ENCODE data around the gene GUCY1A2.
"Not testable (repeated sequence)": the region's sequence is repeated elsewhere in the genome, so short reads cannot be mapped to it uniquely, and the experiment has no call there.

Gene GUCY1A2, protein sequence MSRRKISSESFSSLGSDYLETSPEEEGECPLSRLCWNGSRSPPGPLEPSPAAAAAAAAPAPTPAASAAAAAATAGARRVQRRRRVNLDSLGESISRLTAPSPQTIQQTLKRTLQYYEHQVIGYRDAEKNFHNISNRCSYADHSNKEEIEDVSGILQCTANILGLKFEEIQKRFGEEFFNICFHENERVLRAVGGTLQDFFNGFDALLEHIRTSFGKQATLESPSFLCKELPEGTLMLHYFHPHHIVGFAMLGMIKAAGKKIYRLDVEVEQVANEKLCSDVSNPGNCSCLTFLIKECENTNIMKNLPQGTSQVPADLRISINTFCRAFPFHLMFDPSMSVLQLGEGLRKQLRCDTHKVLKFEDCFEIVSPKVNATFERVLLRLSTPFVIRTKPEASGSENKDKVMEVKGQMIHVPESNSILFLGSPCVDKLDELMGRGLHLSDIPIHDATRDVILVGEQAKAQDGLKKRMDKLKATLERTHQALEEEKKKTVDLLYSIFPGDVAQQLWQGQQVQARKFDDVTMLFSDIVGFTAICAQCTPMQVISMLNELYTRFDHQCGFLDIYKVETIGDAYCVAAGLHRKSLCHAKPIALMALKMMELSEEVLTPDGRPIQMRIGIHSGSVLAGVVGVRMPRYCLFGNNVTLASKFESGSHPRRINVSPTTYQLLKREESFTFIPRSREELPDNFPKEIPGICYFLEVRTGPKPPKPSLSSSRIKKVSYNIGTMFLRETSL

DNA sequence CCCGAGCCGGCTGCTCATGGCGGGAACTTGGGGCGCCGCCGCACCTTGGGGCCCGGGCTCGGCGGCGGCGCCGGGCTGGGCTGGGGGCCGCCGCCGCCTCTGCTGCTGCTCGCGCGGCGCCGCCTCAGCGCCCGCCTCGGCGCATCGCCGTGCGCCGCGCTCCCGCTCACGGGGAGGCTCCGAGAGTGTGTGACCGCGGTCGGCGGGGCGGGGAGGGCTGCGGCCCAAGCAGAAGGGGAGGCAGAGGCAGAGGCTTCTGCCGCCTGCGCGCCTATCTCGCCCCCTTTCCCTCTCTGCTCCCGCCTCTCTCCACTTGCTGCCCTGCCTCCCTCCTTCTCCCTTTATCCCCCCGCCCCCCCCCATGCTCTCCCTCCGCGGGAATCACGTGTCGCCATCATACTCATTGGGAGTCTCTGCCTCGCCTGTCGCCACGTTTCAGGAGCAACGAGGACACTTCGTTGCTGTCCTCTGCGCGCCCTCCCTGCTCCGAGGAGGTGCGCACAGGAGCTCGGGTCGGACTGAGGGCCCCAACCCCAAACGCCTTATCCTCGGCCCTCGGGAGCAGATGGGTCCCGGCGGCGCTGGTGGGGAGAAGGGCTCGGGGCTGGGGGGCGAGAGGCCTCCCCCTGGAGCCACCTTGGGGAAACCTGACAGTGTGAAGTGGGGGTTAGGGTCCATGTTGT, at the start of gene GUCY1A2:
Gene GUCY1A2 (minus strand): TSS at position 258 of the 683 bp plus-strand sequence. CDS start 421 bp downstream, outside the sequence.
- DNase-seq: peak; percentile 56

DNA sequence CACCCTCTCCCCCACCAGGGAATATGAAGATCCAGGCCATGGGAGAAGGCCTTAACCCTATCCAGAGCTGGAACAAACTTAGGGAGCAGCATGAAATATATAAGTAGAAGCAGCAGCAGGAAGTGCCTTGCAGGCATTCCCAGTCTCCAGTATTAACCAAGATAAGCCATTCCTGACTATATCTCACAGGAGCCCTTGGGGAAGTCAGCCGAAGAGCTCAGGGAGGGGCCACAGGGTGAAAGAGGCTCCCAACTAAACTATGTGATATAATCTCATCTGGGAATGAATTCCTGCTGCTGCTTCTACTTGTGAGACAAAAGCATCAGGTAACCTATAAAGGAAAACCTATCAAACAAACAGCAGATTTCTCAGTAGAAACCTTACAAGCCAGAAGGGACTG, 36.1 kb upstream of the GUCY1A2 start:
- DNase-seq: no peak

DNA sequence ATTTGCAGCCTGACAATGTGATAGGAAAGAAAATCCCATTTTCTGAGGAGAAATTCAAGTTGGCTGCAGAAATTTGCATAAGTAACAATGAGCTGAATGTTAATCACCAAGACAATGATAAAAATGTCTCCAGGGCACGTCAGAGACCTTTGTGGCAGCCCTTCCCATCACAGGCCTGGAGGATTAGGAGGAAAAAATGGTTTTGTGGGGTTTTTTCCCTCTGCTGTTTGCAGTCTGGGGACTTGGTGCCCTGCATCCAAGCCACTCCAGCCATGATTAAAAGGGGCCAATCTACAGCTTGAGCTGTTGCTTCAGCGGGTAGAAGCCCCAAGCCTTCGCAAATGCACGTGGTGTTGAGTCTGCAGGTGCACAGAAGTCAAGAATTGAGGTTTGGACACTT, 33.1 kb upstream of the GUCY1A2 start:
- not testable (repeated sequence) for DNase-seq

DNA sequence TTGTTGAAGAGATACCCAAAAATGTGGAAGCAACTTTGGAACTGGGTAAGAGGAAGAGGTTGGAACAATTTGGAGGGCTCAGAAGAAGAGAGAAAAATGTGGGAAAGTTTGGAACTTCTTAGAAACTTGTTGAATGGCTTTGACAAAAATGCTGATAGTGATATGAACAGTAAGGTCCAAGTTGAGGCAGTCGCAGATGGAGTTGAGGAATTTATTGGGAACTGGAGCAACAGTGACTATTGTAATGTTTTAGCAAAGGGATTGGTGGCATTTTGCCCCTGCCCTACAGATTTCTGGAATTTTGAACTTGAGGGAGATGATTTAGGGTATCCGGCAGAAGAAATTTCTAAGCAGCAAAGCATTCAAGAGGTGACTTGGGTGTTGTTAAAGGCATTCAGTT, 32.6 kb upstream of the GUCY1A2 start:
- not testable (repeated sequence) for DNase-seq

DNA sequence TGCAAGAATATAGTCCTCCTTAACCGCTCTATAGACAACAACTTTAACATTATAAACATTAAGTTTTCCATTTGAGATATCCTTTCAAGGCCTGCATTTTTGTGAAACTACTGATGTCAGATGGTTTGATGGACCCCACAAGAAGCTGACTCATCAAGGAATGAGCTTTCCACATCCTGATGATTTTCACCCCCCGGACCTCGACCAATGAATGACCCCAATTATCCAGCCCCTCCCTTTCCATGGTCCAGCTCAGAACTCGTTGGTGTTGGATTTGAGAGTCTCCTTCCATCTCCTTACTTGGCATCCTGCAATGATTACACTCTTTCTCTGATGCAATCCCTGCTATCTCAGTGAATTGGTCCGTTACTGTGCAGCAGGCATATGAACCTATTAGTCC, 31.8 kb upstream of the GUCY1A2 start:
- DNase-seq: no peak

DNA sequence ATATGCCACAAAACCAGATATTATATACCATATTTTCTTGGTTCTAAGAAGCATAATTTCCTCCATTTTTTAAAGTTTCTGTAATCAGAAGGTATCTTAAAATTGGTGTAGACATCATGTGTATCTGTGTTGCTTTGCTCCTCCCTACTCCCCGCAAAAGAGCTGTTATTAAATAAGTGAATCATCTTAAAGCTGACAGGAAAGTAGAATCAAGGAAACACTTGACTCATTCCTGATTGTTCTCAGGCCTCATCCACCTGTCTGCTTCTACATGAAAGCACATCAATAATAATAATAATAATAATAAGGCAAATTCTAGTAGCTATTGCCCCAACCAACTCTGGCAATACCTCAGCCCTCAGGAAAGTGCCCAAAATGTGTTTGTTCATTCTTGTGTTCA, 26.2 kb upstream of the GUCY1A2 start:
- DNase-seq: no peak

DNA sequence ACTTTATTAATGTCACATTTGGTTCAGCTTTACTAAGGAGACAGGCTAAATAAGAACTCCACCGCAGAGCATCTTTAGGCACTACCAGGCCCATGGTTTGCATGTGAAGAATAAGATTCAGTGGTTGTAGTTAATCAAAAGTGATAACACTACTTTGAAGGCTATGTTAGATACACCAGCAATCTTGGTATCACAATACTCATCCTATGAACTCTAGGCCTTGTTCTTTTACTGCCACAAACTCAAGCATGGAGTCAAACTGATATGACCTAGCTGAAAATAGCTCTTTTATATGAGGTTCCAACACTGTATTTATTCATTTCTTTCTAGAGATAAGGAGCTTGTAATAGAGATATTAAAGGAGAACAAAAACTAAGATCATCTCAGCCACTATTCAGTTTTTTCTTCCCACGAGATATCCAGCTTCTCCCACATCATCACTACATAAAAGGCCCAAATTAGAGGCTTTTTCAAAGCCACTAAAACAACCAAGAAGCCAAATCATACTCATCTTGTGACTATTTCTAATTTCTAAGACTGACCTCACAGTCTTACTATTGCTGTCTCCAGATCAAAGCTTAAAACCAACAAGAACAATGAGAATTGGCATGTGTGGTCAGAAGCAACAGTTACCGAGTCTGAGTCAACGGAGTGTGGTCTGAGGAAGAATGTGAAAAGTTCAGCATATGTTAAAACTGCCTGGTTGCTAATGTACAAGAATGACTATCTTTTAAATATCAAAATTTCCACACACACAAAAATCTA, 25.1 kb upstream of the GUCY1A2 start:
- no peak for DNase-seq

DNA sequence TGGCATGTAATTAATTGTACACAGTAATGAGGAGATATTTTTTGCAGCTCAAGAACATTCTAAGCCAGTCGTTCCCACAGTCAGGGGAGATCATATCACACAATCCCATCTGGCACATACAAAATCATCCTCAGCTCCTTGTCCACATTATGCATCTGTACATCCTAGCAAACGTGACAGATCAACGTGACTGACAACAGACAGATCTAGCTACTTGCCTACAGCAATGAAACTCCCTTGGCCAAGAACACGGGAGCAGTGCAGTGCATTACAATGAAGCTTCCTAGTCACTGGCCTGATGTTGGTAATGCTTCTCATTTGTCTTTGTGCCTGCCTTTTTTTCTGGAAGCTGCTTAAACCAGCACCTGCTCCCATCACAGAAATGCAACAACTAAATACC, 24.5 kb upstream of the GUCY1A2 start:
- no peak for DNase-seq

DNA sequence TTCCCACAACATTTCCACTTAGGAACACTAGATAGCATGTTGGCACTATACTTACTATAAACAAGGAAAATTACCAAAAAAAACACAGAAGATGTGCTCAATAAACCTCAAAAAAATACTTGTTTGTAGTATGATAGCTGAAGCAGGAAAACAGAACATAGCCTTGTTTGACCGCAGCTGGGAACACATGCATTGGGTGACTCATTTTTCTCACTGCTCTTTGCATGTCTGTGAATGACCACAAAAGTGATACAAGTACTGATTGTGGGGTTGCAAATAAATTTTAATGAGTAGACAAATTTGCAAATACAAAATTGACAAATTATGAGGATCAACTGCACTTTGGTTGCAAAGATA, 22.8 kb upstream of the GUCY1A2 start:
- no peak for DNase-seq

DNA sequence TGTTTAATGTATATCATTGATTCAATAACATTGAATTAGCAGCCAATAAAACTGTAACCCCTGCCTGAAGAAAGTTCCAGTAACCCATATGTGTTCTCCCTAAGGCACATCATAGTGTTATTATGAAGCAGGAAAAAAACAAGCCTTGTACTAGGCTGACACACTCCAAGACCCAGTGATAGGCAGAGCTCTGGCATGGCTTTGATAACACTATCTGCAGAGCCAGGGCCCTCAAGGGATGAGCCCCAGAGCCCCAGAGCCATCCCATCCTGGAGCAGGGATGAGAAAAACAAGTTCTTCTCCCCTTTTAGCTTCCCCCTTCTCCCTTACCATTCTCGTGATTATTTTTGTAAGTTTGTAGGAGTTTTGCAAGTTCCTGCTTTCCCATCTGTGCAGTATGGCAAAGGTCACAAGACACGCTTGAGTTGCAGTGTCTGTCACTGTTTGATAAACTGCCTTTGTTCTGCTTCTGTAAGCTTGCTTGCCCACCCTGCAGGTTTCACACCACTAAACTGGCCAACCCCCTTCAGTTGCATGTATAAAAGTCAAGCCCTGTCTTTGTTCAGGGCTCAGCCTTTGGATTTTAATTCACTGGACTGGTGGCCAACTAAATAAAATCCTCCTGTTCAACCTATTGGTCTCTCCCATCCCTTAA, 22.3 kb upstream of the GUCY1A2 start:
- DNase-seq: no peak

DNA sequence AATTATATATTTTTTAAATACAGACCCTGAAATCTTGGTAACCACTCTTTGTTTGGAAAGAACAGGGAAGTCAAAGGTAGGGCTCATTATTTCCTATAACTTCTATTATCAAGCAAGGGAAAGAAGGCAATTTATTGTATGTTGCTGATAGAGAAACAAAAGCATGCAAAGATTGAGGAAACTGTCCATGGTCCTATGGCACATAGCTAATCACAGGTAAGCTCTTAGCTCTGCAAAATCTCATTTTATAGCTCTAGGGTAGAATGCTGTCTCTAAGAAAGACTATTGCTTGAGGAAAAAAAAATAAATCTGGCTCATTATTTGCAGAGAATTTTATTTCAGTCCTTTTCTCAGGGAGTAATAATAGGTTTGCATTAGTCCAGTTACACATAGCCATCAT, 7.4 kb upstream of the GUCY1A2 start:
- DNase-seq: no peak

DNA sequence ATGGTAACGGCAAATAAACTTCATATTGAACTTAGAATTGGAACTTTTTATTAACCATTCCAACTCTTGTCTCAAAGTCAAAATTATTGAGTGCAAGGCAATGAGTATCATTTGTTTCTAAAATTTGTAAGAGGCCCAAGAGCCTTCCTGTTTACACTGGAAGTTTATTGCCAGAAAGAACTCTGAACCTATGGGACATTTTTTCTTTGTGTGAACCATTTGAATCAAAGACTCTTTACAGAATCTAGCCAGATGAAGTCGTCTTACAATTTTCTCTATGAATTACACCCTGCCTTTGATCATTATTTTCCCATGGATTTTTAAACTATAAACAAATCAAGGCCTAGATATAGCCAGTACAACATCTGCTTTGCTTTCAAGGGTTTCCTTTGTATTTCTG, 2.3 kb upstream of the GUCY1A2 start:
- no peak for DNase-seq

DNA sequence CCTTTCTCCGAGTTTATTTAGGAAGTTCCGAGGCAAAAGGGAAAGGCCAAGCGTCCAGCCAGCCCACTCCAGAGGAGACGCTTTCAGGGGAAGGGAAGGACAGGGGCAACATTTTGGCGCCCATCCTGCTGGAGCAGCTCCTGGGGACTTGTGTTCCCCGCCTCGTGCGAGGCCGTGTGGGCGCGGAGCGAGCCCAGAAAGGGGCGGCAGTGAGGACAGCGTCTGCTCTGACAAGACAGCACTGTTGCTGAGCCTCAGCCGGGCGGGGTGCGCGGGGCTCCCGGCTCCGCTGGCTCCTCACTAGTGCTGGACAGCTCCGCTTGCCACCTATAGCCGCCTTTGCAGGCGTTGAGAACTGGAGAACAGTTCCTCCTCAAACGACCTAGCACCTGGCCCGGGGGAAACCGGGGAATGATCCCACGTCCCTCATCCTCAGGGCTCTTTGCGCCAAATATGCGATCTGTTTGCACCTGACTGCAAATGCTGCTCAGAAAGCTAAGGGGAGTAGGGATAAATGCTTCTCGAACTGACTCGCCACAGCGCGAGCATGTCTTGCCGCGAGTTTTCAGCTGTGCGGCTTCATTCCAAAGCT, 722 bp upstream of the GUCY1A2 start:
- DNase-seq: peak; percentile 24

DNA sequence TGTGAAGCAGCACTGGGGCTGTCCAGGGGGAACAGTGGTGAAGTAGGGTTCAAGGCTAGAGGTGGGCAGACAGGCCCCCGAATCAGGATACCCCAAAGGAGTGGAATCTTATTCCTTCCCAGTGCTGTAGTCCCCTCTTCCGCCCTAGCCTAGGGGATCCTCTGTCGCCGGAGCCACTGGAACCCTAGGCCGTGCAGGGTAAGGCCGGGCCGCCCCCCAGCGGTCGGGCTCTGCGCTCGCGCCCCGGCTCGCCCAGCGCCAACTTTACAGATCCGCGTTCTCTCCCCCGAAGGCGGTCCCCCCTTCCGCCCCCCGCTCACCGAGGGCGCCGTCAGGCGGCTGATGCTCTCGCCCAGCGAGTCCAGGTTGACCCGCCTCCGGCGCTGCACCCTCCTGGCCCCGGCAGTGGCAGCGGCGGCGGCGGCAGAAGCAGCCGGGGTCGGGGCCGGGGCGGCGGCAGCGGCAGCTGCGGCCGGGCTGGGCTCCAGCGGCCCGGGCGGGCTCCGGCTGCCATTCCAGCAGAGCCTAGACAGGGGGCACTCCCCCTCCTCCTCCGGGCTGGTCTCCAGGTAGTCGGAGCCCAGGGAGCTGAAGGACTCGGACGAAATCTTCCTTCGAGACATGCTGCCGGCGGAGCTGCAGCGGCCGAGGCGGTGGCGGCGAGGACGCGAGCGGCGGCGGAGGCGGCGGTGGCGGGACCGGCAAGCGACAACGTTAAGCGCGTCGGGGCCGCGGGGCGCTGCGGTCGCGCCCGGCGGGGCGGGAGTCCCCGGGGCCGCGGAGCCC, 650 bp downstream of the GUCY1A2 start:
- peak; percentile 69 for DNase-seq

DNA sequence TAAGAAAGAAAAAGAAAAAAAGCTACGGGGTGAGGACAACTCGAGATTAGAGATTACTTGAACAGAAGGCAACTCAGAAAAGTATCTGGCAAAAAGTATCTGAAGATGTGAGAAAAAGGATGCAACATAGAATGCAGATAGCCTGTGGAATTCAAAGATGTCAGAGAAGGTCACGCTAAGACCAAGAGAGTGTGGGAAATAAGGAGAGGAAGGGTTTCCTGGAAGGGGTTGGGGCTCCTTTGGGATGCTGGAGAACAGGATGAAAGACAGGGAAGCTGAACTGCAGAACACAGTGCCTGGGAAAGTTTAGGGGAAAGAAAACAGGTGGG, 1.2 kb downstream of the GUCY1A2 start:
- no peak for DNase-seq

DNA sequence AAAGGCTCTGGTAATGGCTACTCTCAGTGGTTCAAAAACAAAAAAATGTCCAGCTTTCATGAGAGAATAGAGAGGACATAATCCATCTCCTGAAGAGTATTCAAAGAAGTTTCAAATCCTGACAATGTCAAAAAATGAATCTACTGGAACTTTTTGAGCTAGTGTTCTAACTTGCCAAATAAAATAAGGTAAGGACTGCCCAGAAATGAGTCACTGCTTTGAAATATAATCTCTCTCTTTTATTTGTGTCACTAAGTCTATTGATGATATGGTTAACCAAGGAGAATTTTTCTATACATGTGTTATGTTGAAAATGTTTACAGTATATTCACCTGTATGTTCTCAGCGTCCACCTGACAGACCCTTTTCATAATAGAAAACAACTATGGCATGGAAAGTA, 3.4 kb downstream of the GUCY1A2 start:
- DNase-seq: no peak

DNA sequence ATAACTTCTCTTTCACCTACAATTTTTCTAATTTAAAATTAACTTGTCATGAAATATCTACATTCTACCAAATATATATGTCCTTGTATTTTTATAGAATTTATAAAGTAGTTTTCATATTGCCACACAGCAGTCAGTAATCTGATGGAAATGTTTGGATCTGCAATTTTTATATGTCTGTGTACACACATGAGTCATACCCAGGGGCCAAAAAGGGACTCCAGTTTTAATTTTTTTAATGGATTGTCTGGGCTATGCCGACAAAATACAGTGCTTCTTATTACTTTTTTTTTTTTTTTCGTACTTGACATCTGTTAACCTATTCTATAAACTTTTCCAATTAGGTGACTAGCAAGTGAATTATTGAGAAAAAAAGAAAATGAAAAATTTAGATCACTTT, 6.3 kb downstream of the GUCY1A2 start:
- DNase-seq: no peak

DNA sequence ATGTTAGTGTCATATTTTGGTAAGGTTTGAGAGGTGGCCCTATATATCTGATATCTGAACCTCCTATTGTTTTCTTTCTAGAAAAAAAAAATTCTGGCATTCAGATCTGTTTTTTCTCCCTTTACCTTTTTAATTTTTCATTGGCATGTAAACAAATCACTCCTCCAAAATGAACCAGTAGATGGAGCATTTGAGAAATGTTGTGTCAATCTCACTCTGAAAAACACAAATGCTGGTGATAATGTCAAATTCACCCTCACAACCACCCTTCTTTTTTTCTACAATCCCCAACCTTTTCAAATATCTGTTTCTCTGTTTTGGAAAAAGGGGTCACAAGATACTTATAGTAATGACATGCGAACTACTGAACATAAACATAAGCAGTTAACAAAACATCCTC, 9.1 kb downstream of the GUCY1A2 start:
- DNase-seq: no peak

DNA sequence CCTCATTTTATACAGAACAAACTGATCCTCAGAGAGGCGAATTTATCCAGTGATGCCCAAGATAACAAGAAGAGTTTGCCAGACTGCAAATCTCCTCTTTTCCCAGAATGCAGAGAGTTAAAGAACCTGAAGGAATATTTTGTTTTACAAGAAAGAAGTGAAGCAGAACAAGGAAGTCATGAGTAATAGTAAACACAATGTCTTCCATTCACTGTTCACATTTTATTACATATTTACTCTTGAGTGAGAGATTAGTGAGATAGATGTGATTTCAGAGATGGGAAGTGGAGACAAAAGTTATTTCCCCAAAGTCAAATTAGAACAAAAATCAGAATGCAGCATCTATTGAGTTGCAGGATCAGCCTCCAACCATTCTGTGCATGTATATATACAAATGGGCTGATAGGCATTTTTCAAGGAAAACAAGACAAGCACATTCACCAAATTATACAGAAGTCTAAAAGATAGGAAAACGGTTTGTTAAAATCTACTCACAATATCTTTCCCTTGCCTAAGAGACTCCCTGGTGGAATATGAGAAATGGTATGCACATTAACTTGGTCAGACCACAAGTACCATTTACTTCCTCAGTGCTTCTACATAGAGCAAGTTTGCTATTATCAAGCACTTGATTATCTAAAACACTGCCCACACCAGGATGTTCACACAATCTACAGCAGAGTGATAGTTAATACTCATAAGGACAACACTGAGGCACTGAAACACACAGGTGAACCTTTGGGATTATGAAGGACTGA, 12.0 kb downstream of the GUCY1A2 start:
- DNase-seq: no peak

DNA sequence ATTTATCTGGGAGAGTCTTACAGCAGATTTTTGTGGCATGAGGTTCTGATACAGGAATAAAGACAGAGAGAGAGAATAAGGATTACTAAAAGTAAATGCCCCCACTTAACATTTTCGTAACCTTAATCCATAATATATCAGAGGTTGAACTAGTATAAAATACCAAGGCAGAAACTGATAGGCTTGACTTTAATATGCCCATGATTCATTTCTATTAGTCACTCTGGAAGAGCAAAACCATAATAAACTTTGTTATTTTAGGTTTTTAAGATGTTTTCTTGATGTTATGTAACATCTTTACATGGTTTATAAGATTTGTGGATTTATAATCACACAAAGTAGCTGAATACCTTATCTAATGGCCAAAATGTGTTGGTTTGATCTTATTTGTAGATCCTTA, 19.1 kb downstream of the GUCY1A2 start:
- no peak for DNase-seq

DNA sequence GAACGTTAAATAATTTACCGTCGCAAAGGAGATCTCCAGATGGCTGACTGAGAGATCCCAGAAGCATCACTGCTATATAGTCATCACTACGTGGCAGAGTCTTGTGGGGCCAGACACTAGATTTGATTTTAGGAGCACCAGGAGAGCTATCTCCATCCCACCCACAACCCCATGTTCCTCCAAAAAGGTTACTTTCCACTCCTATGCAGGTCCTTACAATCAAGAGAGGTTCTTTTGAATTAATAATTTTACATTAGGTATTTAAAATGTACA, 19.4 kb downstream of the GUCY1A2 start:
- DNase-seq: no peak

All from NCI-H1105 treated with DMSO at 0.1 percent for 48 hours (cell line).